ENCODE results near the gene TEX13D. TPM values are rescaled to one million over a fixed set of nuclear protein-coding genes. Genes with fewer than 3 reads are reported as not detected.

Gene TEX13D
- total and polyA plus RNA-seq, 9 of the 15 experiments (the other 6 are each of a cell fraction or from before 2014, with no cell fraction given), result 0.06 TPM; not detected in 8

DNA sequence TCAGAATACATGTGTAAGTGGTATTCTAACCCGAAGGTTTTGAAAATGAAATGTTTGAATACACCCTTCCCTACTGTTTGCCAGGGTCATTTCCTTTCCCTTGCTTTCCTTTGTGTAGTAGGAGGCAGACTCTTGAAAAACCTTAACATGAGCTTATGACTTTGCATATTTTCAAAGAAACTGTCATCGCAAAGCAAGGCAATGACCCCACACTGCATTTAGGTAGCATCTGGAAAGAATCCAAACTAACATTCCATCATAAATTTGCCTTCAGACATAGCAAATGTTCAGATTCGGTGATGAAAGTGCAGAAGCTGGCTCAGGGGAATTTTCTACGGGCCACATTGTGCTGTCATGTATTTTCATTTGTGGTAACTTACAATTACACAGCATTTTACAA is 46.2 kb downstream of the TEX13D start (continued):
- TF ChIP-seq, protein P1, sequence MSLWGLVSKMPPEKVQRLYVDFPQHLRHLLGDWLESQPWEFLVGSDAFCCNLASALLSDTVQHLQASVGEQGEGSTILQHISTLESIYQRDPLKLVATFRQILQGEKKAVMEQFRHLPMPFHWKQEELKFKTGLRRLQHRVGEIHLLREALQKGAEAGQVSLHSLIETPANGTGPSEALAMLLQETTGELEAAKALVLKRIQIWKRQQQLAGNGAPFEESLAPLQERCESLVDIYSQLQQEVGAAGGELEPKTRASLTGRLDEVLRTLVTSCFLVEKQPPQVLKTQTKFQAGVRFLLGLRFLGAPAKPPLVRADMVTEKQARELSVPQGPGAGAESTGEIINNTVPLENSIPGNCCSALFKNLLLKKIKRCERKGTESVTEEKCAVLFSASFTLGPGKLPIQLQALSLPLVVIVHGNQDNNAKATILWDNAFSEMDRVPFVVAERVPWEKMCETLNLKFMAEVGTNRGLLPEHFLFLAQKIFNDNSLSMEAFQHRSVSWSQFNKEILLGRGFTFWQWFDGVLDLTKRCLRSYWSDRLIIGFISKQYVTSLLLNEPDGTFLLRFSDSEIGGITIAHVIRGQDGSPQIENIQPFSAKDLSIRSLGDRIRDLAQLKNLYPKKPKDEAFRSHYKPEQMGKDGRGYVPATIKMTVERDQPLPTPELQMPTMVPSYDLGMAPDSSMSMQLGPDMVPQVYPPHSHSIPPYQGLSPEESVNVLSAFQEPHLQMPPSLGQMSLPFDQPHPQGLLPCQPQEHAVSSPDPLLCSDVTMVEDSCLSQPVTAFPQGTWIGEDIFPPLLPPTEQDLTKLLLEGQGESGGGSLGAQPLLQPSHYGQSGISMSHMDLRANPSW (CRISPR knock-in tag; IDR thresholded peaks at IDR 0.05), result no peak
- no peak for TF ChIP-seq MEF2D (tag; conservative IDR thresholded peaks at IDR 0.05; ENCODE audit: low read depth)
- TF ChIP-seq ATF1 (CRISPR knock-in tag; IDR thresholded peaks at IDR 0.05), result no peak
- peak; percentile 11; the same call in 1 of the 2 replicates for TF ChIP-seq ATF1 (tag; IDR thresholded peaks at IDR 0.05)
- TF ChIP-seq ZNF316 (IDR thresholded peaks at IDR 0.05), result peak; percentile 77
- no peak for TF ChIP-seq ZKSCAN8 (CRISPR knock-in tag; IDR thresholded peaks at IDR 0.05)
- no peak for TF ChIP-seq ZBTB1 (CRISPR knock-in tag; IDR thresholded peaks at IDR 0.05; ENCODE audit: borderline replicate concordance, low read depth)
- peak; percentile 68; the same call in 1 of the 2 replicates for TF ChIP-seq NFE2 (IDR thresholded peaks at IDR 0.05; ENCODE audit: low read depth)
- TF ChIP-seq, protein P2, sequence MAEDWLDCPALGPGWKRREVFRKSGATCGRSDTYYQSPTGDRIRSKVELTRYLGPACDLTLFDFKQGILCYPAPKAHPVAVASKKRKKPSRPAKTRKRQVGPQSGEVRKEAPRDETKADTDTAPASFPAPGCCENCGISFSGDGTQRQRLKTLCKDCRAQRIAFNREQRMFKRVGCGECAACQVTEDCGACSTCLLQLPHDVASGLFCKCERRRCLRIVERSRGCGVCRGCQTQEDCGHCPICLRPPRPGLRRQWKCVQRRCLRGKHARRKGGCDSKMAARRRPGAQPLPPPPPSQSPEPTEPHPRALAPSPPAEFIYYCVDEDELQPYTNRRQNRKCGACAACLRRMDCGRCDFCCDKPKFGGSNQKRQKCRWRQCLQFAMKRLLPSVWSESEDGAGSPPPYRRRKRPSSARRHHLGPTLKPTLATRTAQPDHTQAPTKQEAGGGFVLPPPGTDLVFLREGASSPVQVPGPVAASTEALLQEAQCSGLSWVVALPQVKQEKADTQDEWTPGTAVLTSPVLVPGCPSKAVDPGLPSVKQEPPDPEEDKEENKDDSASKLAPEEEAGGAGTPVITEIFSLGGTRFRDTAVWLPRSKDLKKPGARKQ (CRISPR knock-in tag; IDR thresholded peaks at IDR 0.05), result no peak
- no peak for TF ChIP-seq KHSRP (IDR thresholded peaks at IDR 0.05)
- no peak for TF ChIP-seq RFX1 (IDR thresholded peaks at IDR 0.05)
- TF ChIP-seq, protein P3, sequence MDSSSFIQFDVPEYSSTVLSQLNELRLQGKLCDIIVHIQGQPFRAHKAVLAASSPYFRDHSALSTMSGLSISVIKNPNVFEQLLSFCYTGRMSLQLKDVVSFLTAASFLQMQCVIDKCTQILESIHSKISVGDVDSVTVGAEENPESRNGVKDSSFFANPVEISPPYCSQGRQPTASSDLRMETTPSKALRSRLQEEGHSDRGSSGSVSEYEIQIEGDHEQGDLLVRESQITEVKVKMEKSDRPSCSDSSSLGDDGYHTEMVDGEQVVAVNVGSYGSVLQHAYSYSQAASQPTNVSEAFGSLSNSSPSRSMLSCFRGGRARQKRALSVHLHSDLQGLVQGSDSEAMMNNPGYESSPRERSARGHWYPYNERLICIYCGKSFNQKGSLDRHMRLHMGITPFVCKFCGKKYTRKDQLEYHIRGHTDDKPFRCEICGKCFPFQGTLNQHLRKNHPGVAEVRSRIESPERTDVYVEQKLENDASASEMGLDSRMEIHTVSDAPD (CRISPR knock-in tag; IDR thresholded peaks at IDR 0.05), result no peak
- no peak for TF ChIP-seq KLF10 (CRISPR knock-in tag; IDR thresholded peaks at IDR 0.05)
- TF ChIP-seq MAFF (IDR thresholded peaks at IDR 0.05; ENCODE audit: low read length), result peak; percentile 47
- TF ChIP-seq PTRF (tag; IDR thresholded peaks at IDR 0.05), result no peak
- TF ChIP-seq, protein P4, sequence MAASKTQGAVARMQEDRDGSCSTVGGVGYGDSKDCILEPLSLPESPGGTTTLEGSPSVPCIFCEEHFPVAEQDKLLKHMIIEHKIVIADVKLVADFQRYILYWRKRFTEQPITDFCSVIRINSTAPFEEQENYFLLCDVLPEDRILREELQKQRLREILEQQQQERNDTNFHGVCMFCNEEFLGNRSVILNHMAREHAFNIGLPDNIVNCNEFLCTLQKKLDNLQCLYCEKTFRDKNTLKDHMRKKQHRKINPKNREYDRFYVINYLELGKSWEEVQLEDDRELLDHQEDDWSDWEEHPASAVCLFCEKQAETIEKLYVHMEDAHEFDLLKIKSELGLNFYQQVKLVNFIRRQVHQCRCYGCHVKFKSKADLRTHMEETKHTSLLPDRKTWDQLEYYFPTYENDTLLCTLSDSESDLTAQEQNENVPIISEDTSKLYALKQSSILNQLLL (CRISPR knock-in tag; IDR thresholded peaks at IDR 0.05; ENCODE audit: borderline replicate concordance), result no peak
- no peak for TF ChIP-seq ZNF695 (CRISPR knock-in tag; IDR thresholded peaks at IDR 0.05)
- TF ChIP-seq PYGO2 (tag; IDR thresholded peaks at IDR 0.05), result no peak
- TF ChIP-seq MAFG (tag; conservative IDR thresholded peaks at IDR 0.05), result peak; percentile 77
- TF ChIP-seq NFIC (IDR thresholded peaks at IDR 0.05), result peak; percentile 74
- TF ChIP-seq ZNF324 (CRISPR knock-in tag; IDR thresholded peaks at IDR 0.05), result no peak
- no peak for TF ChIP-seq ELF4 (CRISPR knock-in tag; IDR thresholded peaks at IDR 0.05)
- no peak for TF ChIP-seq ZBTB17 (CRISPR knock-in tag; IDR thresholded peaks at IDR 0.05)
- TF ChIP-seq HEY1 (CRISPR knock-in tag; IDR thresholded peaks at IDR 0.05; ENCODE audit: borderline replicate concordance), result no peak
- no peak for TF ChIP-seq FOXK2 (conservative IDR thresholded peaks at IDR 0.05 in 1 of 2, IDR thresholded peaks at IDR 0.05 in 1 of 2; ENCODE audit: low read depth in 2 of 2)
- no peak for TF ChIP-seq ZNF24 (IDR thresholded peaks at IDR 0.05)
- peak; percentile 55 for TF ChIP-seq SMARCA4 (IDR thresholded peaks at IDR 0.05)

Measured in K562 (cell line).